Measurements from ENCODE around the gene ZNF366.
A peak's percentile ranks its signal among the peaks of the same experiment; 100 is the strongest.

Gene ZNF366

GRCh38 chr5:72477644-72478043 is 29.6 kb downstream of the ZNF366 start (continued):
- no peak for TF ChIP-seq TSHZ2 (CRISPR knock-in tag; IDR thresholded peaks at IDR 0.05)

- TF ChIP-seq ISL1 (CRISPR knock-in tag; IDR thresholded peaks at IDR 0.05): peak; percentile 77
- no peak for TF ChIP-seq POU6F1 (CRISPR knock-in tag; IDR thresholded peaks at IDR 0.05; ENCODE audit: borderline replicate concordance, low read depth)
- TF ChIP-seq OSR1 (CRISPR knock-in tag; IDR thresholded peaks at IDR 0.05): no peak
- no peak for TF ChIP-seq TCF4 (CRISPR knock-in tag; IDR thresholded peaks at IDR 0.05; ENCODE audit: borderline replicate concordance)
- peak; percentile 55 for ATAC-seq
Measured at GRCh38 chr5:72477176-72477575, 30.0 kb downstream of the ZNF366 start.

- TF ChIP-seq POU6F1 (CRISPR knock-in tag; IDR thresholded peaks at IDR 0.05; ENCODE audit: borderline replicate concordance, low read depth) (no peak), ZFP3 (CRISPR knock-in tag; IDR thresholded peaks at IDR 0.05) (no peak), OSR1 (CRISPR knock-in tag; IDR thresholded peaks at IDR 0.05) (no peak), SNAI2 (CRISPR knock-in tag; IDR thresholded peaks at IDR 0.05) (no peak), ZFP30 (CRISPR knock-in tag; IDR thresholded peaks at IDR 0.05) (no peak), PPARA (CRISPR knock-in tag; IDR thresholded peaks at IDR 0.05; ENCODE audit: borderline replicate concordance) (no peak), GLIS3 (CRISPR knock-in tag; IDR thresholded peaks at IDR 0.05) (no peak), BACH2 (CRISPR knock-in tag; IDR thresholded peaks at IDR 0.05; ENCODE audit: borderline replicate concordance) (no peak), RARB (CRISPR knock-in tag; IDR thresholded peaks at IDR 0.05) (no peak), ESRRG (CRISPR knock-in tag; IDR thresholded peaks at IDR 0.05) (no peak), ZNF8 (CRISPR knock-in tag; IDR thresholded peaks at IDR 0.05) (no peak), TOX (CRISPR knock-in tag; IDR thresholded peaks at IDR 0.05; ENCODE audit: borderline replicate concordance) (no peak)
- peak; percentile 46 for ATAC-seq
Measured at GRCh38 chr5:72476721-72477120, 30.5 kb downstream of the ZNF366 start.

GRCh38 chr5:72476275-72476674 is 30.9 kb downstream of the ZNF366 start:
- TF ChIP-seq SNAI2 (CRISPR knock-in tag; IDR thresholded peaks at IDR 0.05) (no peak), ZC3H10 (CRISPR knock-in tag; IDR thresholded peaks at IDR 0.05) (no peak), OSR1 (CRISPR knock-in tag; IDR thresholded peaks at IDR 0.05) (no peak), ZNF565 (CRISPR knock-in tag; conservative IDR thresholded peaks at IDR 0.05; ENCODE audit: low read depth) (no peak), TOX (CRISPR knock-in tag; IDR thresholded peaks at IDR 0.05; ENCODE audit: borderline replicate concordance) (no peak), ZFP30 (CRISPR knock-in tag; IDR thresholded peaks at IDR 0.05) (no peak), RARB (CRISPR knock-in tag; IDR thresholded peaks at IDR 0.05) (no peak), PPARA (CRISPR knock-in tag; IDR thresholded peaks at IDR 0.05; ENCODE audit: borderline replicate concordance) (no peak), CSDC2 (CRISPR knock-in tag; IDR thresholded peaks at IDR 0.05) (no peak), ZNF8 (CRISPR knock-in tag; IDR thresholded peaks at IDR 0.05) (no peak), GLIS3 (CRISPR knock-in tag; IDR thresholded peaks at IDR 0.05) (no peak), ZNF70 (CRISPR knock-in tag; IDR thresholded peaks at IDR 0.05) (no peak), ARNTL (CRISPR knock-in tag; IDR thresholded peaks at IDR 0.05; ENCODE audit: borderline replicate concordance, low read depth) (no peak), ISL1 (CRISPR knock-in tag; IDR thresholded peaks at IDR 0.05) (no peak), POU6F1 (CRISPR knock-in tag; IDR thresholded peaks at IDR 0.05; ENCODE audit: borderline replicate concordance, low read depth) (no peak), PATZ1 (CRISPR knock-in tag; IDR thresholded peaks at IDR 0.05; ENCODE audit: borderline replicate concordance) (no peak)
- no peak for ATAC-seq

All from SK-N-SH treated with all-trans-retinoic acid at 6 μM for 48 hours (cell line).